Activated CD4-positive, alpha-beta T cell treated with anti-CD3 and anti-CD28 coated beads, Interleukin-2, amount 50 U/mL, for 16 hours (primary cell): Measurements from ENCODE around the gene SYNGR4.

Experiments
- DNase-seq: peaks from one replicate; pipeline ENCODE4 v3.0.0-alpha.2; 2020

The SYNGR4 gene

GRCh38 chr19:48397263-48398101, 33.3 kb downstream of the SYNGR4 start:
- no peak for DNase-seq

DNA sequence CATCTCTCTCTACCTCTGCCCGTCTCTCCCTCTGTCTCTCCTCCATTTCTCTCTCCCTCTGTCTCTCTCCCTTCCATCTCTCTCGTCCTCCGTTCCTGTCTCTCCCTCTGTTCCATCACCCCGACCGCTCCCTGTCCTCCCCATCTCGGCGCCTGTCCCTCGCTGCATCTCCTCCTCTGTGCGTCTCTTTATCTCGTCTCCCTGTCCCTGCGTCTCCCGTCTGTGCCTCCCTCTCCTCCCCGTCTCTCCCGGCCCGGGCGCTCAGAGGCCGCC, 33.9 kb downstream of the SYNGR4 start:
- DNase-seq = no peak

GRCh38 chr19:48398375-48399235, 34.4 kb downstream of the SYNGR4 start:
- peak; percentile 89 for DNase-seq

DNA sequence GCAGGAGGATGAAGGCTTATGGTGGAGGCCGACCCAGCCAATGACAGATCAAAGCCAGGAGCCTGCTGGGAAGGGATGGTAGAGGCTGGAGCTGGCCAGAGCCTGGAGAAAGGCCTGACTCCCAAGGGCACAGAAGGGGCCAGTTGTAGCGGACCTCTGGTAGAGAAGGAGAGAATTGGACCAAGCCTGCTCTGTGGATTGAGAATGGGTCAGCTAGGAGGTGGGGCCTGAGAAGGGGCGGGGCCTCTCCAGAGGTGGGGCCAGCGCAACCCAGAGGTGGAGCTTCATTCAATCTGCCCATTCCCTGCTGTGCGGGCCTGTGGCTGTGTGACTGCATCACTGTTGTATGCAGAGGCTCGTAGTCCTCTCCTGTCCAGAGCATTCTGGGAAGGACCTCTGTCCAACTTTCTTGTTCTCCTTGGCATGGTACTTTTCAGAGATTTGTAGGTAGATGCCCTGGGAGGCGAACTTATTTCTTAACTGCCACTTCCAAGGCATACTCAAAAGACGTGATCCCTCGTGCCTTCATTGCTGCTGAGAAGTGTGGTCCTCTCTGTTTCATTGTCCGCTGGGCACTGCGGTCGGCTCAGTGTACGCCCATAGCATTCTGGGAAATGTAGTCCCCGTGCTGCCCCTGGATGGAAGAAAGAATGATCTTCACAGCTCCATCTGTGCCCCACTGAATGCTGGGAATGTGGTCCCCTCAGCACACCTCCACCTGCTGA, 36.0 kb downstream of the SYNGR4 start:
- no peak for DNase-seq

- no peak for DNase-seq
Observed at GRCh38 chr19:48401287-48401686, 37.1 kb downstream of the SYNGR4 start.

DNA sequence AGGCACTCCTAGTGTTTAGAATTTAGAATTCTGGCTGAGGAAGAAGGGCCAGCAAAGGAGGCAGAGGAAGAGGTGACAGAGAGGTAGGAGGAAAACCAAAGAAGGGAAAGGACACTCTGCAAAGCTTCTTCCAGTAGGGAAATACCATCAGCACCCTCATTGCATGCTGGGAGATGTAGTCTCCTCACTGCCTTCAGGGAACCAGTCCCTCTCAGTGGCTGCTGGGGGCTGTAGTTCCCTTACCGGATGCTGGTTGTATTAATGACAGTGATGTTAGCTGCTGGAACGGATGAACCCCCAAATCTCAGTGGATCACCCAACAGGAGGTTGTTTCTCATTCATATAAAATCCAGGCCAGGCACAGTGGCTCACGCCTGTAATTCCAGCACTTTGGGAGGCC, 39.4 kb downstream of the SYNGR4 start:
- DNase-seq = peak; percentile 67

DNA sequence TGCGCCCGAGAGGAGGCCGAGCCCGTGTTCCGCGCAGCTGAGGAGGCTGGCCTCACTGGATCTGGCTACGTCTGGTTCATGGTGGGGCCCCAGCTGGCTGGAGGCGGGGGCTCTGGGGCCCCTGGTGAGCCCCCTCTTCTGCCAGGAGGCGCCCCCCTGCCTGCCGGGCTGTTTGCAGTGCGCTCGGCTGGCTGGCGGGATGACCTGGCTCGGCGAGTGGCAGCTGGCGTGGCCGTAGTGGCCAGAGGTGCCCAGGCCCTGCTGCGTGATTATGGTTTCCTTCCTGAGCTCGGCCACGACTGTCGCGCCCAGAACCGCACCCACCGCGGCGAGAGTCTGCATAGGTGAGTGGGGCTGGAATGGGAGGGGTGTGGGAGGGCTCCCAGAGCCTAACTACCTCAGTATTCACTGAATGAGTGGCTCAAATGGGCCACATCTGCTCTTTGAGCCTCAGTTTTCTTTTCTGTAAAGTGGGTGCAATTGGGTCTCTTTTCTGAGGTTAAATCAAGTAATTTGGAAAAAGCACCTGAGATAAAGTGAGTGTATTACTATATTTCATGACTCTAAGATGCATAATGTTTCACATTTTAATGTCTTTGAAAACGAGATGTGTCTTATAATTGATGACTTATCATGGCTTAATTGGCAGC, 41.0 kb downstream of the SYNGR4 start:
- DNase-seq = no peak

GRCh38 chr19:48405850-48406249, 41.7 kb downstream of the SYNGR4 start:
- DNase-seq = no peak

DNA sequence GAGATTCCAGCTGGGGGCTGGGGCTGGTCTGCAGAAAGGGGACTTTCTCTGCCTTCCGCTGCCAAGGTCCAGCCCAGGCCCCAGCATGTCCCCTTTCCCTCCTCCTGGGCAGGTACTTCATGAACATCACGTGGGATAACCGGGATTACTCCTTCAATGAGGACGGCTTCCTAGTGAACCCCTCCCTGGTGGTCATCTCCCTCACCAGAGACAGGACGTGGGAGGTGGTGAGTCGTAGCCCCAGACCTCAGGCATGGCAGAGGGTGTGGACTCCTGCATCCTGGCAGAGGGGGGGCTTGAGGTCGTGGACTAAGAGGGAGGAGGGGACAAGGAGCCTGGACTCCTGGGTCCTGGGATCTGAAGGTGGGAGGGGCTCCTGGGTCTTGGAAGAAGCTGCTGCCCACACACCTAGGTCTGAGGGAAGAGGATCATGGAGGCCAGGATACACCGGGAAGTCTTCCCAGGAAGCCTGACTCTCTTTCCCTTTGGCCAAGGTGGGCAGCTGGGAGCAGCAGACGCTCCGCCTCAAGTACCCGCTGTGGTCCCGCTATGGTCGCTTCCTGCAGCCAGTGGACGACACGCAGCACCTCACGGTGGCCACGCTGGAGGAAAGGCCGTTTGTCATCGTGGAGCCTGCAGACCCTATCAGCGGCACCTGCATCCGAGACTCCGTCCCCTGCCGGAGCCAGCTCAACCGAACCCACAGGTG, 49.9 kb downstream of the SYNGR4 start:
- DNase-seq = no peak

DNA sequence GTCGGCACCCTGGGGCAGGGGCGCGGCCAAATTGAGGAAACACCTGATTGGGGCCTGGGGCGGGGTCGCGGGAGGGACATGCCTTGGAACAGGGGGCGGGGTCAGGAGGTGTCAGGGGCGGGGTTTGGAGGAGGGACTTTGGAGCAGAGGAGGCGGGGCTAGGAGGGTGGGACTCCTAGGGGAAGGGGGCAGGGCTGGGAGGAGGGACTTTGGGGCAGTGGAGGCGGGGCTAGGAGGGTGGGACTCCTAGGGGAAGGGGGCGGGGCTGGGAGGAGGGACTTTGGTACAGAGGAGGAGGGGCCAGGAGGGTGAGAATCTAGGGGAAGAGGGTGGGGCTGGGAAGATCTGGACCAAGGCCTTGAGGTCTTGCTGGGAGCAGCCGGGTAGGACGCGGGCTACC, 51.2 kb downstream of the SYNGR4 start:
- peak; percentile 84 for DNase-seq

DNA sequence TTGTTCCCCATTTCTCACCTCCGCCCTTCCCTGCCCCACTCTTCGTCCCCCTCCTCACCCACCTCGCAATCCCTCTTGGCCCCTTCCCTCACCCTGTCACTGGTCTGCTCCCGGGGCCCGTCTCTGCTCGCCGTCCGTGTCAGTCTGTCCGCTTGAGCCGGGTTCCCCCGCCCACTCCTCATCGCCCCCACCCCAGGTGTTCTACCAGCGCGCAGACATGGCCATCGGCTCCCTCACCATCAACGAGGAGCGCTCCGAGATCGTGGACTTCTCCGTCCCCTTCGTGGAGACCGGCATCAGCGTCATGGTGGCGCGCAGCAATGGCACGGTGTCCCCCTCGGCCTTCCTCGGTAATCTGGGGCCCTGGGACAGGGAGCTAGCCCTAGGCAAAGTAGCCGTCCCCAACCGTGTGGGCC, 51.6 kb downstream of the SYNGR4 start:
- no peak for DNase-seq

- DNase-seq = no peak
Observed at GRCh38 chr19:48417421-48417820, 53.3 kb downstream of the SYNGR4 start.

DNA sequence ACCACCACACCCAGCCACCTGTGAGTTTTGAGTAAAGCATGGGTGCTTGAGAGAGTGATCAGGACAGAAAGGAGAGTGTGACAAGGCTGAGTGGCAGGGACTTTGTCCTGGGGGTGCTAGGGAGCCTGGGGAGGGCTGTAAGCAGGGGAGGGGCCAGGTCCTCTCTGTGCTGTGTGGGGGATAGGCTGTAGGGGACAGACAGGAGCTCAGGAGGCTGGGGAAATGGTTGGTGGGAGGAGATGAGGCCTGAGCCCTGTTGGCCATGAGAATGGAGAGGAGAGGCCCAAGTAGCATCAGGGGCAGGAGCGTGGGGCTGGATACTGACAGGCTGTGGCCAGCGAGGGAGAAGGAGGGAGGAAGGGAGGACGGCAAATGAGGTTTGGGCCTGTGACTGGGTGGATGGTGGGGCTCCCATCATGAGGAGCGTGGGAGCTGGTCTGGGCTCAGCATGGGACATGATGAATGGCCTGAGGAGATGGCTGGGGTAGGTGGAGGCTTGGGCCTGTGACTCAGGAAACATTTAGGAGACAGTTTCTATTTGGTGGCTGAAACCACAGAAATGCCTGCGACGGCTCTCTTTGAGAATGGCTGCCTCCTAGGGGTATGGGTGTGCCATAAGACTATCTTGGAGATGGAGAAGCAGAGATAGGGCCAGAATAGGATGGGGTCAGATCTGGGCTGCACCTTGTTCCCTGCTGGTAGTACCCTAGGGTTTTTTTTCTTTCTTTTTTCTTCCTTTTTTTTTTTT, 54.3 kb downstream of the SYNGR4 start:
- DNase-seq = peak; percentile 36

DNA sequence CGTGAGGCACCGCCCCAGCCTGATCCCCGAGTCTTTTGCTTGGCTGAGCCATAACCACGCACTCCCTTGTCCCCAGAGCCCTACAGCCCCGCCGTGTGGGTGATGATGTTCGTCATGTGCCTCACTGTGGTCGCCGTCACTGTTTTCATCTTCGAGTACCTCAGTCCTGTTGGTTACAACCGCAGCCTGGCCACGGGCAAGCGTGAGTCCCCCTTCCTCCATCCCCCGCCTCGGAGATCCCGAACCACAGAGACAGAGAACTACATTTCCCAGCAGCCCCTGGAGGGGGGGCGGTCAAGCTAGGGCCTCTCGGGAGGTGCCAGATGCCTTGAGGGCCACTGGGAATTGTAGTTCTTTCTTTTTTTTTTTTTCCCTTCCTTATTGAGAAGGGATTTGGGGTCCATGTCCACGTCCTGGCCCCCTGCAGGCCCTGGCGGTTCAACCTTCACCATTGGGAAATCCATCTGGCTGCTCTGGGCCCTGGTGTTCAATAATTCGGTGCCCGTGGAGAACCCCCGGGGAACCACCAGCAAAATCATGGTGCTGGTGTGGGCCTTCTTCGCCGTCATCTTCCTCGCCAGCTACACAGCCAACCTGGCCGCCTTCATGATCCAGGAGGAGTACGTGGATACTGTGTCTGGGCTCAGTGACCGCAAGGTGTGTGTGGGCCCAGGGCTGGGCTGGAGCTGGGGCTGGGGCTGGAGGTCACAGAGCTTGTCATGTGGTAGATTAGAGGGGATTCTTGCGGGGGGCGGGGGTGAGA, 55.2 kb downstream of the SYNGR4 start:
- DNase-seq = peak; percentile 85

DNA sequence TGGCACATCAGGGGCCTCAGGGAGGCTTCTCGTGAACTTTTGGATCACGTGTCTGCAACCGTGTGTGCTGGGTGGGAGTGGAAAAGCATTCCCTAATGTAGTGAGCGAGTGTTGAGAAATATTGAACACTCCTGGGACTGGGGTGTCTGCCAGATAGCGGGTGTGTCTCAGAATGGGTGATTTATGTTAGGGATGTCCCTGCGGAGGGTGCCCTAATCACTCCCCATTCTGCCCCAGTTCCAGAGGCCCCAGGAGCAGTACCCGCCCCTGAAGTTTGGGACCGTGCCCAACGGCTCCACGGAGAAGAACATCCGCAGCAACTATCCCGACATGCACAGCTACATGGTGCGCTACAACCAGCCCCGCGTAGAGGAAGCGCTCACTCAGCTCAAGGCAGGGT, 57.4 kb downstream of the SYNGR4 start:
- no peak for DNase-seq

DNA sequence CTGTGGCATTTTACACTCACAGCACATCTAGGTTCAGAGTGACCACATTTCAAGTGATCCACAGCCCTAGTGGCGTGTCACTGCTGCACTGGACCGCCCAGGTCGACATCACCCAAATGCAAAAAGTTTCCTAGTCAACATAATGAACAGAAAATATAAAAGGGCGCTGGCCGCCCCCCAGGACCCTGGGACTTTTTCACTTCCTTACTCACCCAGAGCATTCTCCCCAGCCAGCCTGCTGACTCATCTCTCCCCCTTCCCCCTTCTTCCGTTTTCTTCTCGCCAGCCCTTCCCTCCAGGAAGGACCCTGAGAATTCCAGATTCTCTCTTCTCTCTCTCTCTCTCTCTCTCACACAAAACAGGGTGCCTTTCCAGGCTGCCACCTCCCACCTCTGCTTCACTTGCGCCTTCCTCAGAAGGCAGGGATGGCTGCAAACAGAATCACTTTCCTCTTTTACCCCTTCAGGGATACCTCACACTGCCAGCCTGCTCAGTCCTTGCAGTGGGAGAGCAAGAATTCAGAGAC, 60.6 kb downstream of the SYNGR4 start:
- no peak for DNase-seq
